ENCODE data around the gene TSPOAP1. TPM values are rescaled to one million over a fixed set of nuclear protein-coding genes. Genes with fewer than 3 reads are reported as not detected.
"Not testable (repeated sequence)": the region's sequence is repeated elsewhere in the genome, so short reads cannot be mapped to it uniquely, and the experiment has no call there.

The TSPOAP1 gene
- total RNA-seq, 2 donors from 2014 or later = 3.7 to 5.4 TPM

GRCh38 chr17:58341861-58342475 lies 13.4 kb upstream of the TSPOAP1 start:
- intact Hi-C loops (cut with DNase I) = no loop called here
- no peaks in the 10 kb centered on the region for H3K27me3 ChIP-seq
- H3K9ac ChIP-seq (ENCODE audit: low read depth in 2 of 2, low read length in 2 of 2) = peak overlapping the region in 1 of 2 donors; percentile 35
- no peaks in the 10 kb centered on the region for H3K4me1 ChIP-seq
- TF ChIP-seq, protein P1, sequence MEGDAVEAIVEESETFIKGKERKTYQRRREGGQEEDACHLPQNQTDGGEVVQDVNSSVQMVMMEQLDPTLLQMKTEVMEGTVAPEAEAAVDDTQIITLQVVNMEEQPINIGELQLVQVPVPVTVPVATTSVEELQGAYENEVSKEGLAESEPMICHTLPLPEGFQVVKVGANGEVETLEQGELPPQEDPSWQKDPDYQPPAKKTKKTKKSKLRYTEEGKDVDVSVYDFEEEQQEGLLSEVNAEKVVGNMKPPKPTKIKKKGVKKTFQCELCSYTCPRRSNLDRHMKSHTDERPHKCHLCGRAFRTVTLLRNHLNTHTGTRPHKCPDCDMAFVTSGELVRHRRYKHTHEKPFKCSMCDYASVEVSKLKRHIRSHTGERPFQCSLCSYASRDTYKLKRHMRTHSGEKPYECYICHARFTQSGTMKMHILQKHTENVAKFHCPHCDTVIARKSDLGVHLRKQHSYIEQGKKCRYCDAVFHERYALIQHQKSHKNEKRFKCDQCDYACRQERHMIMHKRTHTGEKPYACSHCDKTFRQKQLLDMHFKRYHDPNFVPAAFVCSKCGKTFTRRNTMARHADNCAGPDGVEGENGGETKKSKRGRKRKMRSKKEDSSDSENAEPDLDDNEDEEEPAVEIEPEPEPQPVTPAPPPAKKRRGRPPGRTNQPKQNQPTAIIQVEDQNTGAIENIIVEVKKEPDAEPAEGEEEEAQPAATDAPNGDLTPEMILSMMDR (IDR thresholded peaks at IDR 0.05) = no peak
- H3K27ac ChIP-seq = peak overlapping the region; percentile 44
- H3K9me3 ChIP-seq = no peaks in the 10 kb centered on the region
- no peak overlapping the region for H3K4me3 ChIP-seq
- no peak for DNase-seq
- H3K36me3 ChIP-seq = no peaks in the 10 kb centered on the region

DNA sequence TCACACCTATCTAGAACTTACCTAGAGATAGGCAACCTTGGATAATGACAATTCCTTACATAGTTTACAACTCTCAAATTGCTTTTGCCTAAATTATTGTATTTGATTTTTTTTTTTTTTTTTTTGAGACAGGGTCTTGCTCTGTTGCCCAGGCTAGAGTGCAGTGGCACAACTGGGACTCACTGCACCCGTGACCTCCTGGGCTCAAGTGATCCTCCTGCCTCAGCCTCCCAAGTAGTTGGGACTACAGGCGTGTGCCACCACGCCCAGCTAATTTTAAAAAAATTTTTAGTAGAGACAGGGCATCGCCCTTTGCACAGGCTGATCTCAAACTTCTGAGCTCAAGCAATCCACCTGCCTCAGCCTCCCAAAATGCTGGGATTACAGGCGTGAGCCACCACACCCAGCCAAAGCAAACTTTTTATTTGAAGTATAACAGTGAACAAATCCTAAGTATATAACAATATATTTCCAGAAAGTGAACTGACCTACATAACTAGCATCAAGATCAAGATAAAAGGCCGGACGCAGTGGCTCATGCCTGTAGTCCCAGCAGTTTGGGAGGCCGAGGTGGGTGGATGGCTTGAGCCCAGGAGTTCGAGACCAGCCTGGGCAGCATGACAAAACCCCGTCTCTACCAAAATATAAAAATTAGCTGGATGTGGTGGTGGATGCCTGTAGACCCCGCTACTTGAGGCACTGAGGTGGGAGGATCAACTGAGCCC lies 12.7 kb upstream of the TSPOAP1 start:
- H3K4me3 ChIP-seq; H3K27me3 ChIP-seq; H3K36me3 ChIP-seq; DNase-seq; H3K4me1 ChIP-seq; intact Hi-C loops (cut with DNase I); H3K9ac ChIP-seq (ENCODE audit: low read depth in 2 of 2, low read length in 2 of 2); H3K9me3 ChIP-seq: not testable (repeated sequence)
- H3K27ac ChIP-seq = peak overlapping the region; percentile 44

- Histone ChIP-seq H3K27me3 (no peaks in the 10 kb centered on the region), H3K27ac (peak overlapping the region; percentile 88), H3K4me1 (no peaks in the 10 kb centered on the region), H3K9ac (ENCODE audit: low read depth in 2 of 2, low read length in 2 of 2) (no peak overlapping the region), H3K36me3 (no peaks in the 10 kb centered on the region), H3K9me3 (no peaks in the 10 kb centered on the region), H3K4me3 (no peak overlapping the region)
- TF ChIP-seq, protein P1 (IDR thresholded peaks at IDR 0.05) = no peak
- intact Hi-C loops (cut with DNase I) = no loop called here
- DNase-seq = no peak
Measured at GRCh38 chr17:58340405-58340876, 11.8 kb upstream of the TSPOAP1 start.

DNA sequence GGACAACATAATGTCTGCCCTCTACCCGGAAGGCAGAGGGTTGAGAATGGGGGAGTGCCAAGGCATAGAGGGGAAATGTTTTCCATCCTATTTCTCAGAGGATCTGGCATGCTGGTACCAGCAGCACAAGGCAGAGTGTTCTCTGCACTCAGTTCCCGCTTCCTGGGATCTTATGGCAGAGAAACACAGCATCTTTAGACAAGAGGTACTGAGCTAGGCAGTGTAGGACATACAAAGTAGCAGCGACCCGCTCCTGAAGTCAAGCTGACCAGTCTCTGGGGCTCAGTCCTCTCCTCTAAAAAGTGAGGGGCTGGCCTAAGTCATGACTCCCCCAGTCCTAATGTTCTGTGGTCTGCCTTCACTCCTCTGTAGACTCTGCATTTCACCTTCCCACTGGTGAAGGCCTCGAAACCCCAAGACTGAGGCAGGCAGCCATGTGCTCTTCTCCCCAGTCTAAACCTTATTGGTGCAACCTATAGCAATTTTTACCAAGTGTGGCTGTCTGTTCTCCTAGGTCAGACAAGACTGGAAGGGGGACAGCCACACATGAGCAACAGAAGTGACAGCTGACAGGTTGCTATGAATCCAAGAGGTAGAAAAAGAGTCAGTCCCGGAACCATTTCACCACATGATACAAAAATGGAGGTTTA lies 11.3 kb upstream of the TSPOAP1 start:
- Histone ChIP-seq H3K9ac (ENCODE audit: low read depth in 2 of 2, low read length in 2 of 2) (peak overlapping the region; percentile 32 to 46), H3K4me1 (no peaks in the 10 kb centered on the region), H3K9me3 (no peaks in the 10 kb centered on the region), H3K4me3 (peak overlapping the region; percentile 17), H3K36me3 (no peaks in the 10 kb centered on the region), H3K27ac (peak overlapping the region; percentile 88), H3K27me3 (no peaks in the 10 kb centered on the region)
- intact Hi-C loops (cut with DNase I) = no loop called here
- TF ChIP-seq, protein P1 (IDR thresholded peaks at IDR 0.05) = no peak
- DNase-seq = no peak

DNA sequence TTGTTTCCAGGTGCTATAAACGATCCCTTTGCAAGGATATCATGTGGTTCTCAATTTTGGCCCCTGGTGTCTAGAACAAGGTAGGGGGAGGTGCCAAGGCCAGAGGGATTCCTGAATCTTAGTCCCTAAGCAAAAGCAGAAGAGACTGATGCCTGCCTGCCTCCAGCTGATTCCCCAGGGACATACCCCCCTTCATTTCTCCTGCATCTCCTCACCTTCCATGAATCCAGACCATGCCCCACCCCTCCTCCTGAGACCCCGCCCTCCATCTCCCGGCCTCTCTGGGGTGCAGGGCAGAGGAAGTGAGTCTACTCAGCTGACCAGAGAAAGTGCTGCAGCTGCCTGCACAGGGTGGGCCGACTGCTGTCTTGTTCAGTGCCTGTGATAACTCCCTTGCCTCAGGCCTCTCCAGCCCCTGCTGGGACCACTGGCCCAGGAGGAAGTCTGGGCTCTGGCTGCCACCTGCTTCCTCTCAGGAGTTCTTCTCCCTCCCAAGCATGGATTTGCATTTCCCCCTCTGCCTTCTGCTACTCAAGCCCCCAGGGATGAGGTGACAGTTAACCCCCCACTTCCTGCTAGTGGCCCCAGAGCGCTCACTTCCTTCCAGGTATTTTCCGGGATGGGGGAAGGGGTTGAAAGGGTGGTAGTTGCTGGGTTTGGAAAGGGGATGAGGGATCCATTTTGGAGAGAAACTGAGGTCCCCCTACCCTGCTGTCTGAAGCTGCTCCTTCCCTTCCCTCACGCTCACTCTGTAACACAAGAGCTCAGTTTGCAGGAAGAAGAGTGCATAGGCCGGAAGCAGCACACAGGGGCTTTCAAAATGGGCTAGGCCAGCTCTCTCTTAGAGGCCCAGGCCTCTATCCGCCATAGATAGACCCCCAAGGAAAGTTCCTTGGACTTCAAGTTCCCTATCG lies 10.5 kb upstream of the TSPOAP1 start:
- H3K4me1 ChIP-seq = no peaks in the 10 kb centered on the region

More for the DNA sequence above, 10.5 kb upstream of the TSPOAP1 start:
- TF ChIP-seq, protein P1 (IDR thresholded peaks at IDR 0.05) = no peak
- Histone ChIP-seq H3K4me3 (peak overlapping the region; percentile 17), H3K36me3 (no peaks in the 10 kb centered on the region), H3K9ac (ENCODE audit: low read depth in 2 of 2, low read length in 2 of 2) (peak overlapping the region; percentile 32 to 46), H3K27me3 (no peaks in the 10 kb centered on the region), H3K27ac (peak overlapping the region; percentile 88), H3K9me3 (no peaks in the 10 kb centered on the region)
- intact Hi-C loops (cut with DNase I) = no loop called here
- peak; percentile 67 for DNase-seq
